Measurements from ENCODE around the gene IFITM1. TPM values are rescaled to one million over a fixed set of nuclear protein-coding genes. Genes with fewer than 3 reads are reported as not detected.

The IFITM1 gene
- total RNA-seq, 1 donor from 2014 or later: 128 TPM

GRCh38 chr11:278001-278951, 35.6 kb upstream of the IFITM1 start, which contains the start of gene NLRP6:
TSS of gene NLRP6 (plus strand) at chr11:278407. CDS start at chr11:278570, 163 bp downstream.
- peak in 1 of 2 experiments; percentile 34 for DNase-seq (ENCODE audit: low spot score in 2 of 2, unreplicated experiment in 2 of 2)
- Mint-ChIP-seq H3K27me3 (ENCODE audit: low read depth) (peaks cover 7% of the 10 kb centered on the region), H3K36me3 (no peaks in the 10 kb centered on the region), H3K27ac (no peak within 1 kb of the TSS), H3K9me3 (peaks cover 11% of the 10 kb centered on the region), H3K4me3 (no peak within 1 kb of the TSS), H3K4me1 (peaks cover 6% of the 10 kb centered on the region)
- TF ChIP-seq, protein P1, sequence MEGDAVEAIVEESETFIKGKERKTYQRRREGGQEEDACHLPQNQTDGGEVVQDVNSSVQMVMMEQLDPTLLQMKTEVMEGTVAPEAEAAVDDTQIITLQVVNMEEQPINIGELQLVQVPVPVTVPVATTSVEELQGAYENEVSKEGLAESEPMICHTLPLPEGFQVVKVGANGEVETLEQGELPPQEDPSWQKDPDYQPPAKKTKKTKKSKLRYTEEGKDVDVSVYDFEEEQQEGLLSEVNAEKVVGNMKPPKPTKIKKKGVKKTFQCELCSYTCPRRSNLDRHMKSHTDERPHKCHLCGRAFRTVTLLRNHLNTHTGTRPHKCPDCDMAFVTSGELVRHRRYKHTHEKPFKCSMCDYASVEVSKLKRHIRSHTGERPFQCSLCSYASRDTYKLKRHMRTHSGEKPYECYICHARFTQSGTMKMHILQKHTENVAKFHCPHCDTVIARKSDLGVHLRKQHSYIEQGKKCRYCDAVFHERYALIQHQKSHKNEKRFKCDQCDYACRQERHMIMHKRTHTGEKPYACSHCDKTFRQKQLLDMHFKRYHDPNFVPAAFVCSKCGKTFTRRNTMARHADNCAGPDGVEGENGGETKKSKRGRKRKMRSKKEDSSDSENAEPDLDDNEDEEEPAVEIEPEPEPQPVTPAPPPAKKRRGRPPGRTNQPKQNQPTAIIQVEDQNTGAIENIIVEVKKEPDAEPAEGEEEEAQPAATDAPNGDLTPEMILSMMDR (IDR thresholded peaks at IDR 0.05; ENCODE audit: unreplicated experiment): no peak

DNA sequence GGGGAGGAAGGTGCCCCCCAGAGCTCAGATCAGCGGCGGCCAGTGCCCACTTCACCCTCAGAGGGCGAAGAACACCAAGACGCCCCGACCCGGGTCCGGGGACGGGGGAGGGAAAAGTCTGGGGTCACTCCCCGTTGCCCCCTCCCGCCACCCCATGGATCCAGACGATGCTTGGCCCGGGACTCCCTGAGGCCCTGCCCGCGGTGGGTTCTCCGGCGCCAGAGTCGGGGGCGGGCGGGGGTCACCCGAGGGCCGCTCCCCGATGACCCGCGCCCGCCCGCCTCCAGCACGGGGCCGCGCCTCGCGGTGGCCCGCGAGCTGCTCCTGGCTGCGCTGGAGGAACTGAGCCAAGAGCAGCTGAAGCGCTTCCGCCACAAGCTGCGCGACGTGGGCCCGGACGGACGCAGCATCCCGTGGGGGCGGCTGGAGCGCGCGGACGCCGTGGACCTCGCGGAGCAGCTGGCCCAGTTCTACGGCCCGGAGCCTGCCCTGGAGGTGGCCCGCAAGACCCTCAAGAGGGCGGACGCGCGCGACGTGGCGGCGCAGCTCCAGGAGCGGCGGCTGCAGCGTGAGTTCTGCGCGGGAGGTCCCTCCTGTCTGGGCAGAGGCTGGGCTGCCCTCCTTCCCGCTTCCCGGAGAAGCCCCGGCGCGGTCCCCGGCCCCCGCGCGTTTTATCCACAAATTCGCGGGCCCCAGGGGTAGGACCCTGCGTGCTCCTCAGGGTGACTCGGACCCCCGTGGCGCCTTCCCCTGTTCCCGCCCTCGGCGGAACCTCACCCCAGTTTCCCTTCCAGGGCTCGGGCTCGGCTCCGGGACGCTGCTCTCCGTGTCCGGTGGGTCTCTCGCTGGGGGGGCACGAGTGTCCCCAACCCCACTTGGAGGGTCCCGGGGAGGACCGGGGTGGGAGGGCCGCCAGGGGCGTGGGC, 34.5 kb upstream of the IFITM1 start:
- H3K27ac Mint-ChIP-seq: no peak overlapping the region
- H3K4me3 Mint-ChIP-seq: no peak overlapping the region
- no peaks in the 10 kb centered on the region for H3K36me3 Mint-ChIP-seq
- DNase-seq (ENCODE audit: low spot score in 2 of 2, unreplicated experiment in 2 of 2): peak in 1 of 2 experiments; percentile 37
- peaks cover 2% of the 10 kb centered on the region for H3K27me3 Mint-ChIP-seq (ENCODE audit: low read depth)
- TF ChIP-seq, protein P1 (IDR thresholded peaks at IDR 0.05; ENCODE audit: unreplicated experiment): no peak
- H3K4me1 Mint-ChIP-seq: peaks cover 11% of the 10 kb centered on the region
- peaks cover 11% of the 10 kb centered on the region for H3K9me3 Mint-ChIP-seq

DNA sequence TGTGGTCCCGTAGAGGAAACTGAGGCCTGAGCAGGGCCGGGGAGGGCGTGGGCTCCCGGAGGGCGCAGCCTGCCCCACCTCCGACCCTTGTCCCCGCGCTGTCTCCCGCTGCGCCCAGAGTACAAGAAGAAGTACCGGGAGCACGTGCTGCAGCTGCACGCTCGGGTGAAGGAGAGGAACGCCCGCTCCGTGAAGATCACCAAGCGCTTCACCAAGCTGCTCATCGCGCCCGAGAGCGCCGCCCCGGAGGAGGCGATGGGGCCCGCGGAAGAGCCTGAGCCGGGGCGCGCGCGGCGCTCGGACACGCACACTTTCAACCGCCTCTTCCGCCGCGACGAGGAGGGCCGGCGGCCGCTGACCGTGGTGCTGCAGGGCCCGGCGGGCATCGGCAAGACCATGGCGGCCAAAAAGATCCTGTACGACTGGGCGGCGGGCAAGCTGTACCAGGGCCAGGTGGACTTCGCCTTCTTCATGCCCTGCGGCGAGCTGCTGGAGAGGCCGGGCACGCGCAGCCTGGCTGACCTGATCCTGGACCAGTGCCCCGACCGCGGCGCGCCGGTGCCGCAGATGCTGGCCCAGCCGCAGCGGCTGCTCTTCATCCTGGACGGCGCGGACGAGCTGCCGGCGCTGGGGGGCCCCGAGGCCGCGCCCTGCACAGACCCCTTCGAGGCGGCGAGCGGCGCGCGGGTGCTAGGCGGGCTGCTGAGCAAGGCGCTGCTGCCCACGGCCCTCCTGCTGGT, 33.7 kb upstream of the IFITM1 start:
- Mint-ChIP-seq H3K4me1 (peaks cover 11% of the 10 kb centered on the region), H3K27ac (no peak overlapping the region), H3K36me3 (no peaks in the 10 kb centered on the region), H3K27me3 (ENCODE audit: low read depth) (peaks cover 2% of the 10 kb centered on the region), H3K4me3 (no peak overlapping the region), H3K9me3 (peaks cover 11% of the 10 kb centered on the region)
- DNase-seq (ENCODE audit: low spot score in 2 of 2, unreplicated experiment in 2 of 2): no peak
- TF ChIP-seq, protein P1 (IDR thresholded peaks at IDR 0.05; ENCODE audit: unreplicated experiment): no peak

GRCh38 chr11:280706-281485, 32.9 kb upstream of the IFITM1 start:
- no peak for DNase-seq (ENCODE audit: low spot score in 2 of 2, unreplicated experiment in 2 of 2)
- no peak overlapping the region for H3K4me3 Mint-ChIP-seq
- peaks cover 11% of the 10 kb centered on the region for H3K4me1 Mint-ChIP-seq
- TF ChIP-seq, protein P1 (IDR thresholded peaks at IDR 0.05; ENCODE audit: unreplicated experiment): no peak
- H3K36me3 Mint-ChIP-seq: no peaks in the 10 kb centered on the region
- no peak overlapping the region for H3K27ac Mint-ChIP-seq
- peaks cover 2% of the 10 kb centered on the region for H3K27me3 Mint-ChIP-seq (ENCODE audit: low read depth)
- H3K9me3 Mint-ChIP-seq: peaks cover 10% of the 10 kb centered on the region
